ENCODE measurements around the gene INSRR.

DNA sequence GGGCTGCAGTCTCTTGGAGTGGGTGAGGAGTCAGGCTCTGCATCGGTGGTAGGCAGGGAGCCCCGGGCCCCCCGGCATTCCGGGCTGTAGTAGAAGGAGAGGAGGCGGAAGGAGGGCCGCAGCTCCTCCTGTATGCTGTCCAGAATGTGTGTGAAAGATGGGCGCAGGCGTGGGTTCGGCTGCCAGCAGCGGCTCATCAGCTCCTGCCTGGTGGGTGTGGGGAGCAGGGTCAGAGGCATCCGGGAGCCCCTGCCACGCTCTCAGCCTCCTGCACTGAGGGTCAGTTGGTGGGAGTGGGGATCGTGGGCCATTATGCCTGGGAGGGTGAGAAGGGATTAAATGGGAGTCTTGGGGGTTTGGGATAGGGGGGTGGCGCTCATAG lies 18.0 kb downstream of the INSRR start:
- TF ChIP-seq, protein P1, sequence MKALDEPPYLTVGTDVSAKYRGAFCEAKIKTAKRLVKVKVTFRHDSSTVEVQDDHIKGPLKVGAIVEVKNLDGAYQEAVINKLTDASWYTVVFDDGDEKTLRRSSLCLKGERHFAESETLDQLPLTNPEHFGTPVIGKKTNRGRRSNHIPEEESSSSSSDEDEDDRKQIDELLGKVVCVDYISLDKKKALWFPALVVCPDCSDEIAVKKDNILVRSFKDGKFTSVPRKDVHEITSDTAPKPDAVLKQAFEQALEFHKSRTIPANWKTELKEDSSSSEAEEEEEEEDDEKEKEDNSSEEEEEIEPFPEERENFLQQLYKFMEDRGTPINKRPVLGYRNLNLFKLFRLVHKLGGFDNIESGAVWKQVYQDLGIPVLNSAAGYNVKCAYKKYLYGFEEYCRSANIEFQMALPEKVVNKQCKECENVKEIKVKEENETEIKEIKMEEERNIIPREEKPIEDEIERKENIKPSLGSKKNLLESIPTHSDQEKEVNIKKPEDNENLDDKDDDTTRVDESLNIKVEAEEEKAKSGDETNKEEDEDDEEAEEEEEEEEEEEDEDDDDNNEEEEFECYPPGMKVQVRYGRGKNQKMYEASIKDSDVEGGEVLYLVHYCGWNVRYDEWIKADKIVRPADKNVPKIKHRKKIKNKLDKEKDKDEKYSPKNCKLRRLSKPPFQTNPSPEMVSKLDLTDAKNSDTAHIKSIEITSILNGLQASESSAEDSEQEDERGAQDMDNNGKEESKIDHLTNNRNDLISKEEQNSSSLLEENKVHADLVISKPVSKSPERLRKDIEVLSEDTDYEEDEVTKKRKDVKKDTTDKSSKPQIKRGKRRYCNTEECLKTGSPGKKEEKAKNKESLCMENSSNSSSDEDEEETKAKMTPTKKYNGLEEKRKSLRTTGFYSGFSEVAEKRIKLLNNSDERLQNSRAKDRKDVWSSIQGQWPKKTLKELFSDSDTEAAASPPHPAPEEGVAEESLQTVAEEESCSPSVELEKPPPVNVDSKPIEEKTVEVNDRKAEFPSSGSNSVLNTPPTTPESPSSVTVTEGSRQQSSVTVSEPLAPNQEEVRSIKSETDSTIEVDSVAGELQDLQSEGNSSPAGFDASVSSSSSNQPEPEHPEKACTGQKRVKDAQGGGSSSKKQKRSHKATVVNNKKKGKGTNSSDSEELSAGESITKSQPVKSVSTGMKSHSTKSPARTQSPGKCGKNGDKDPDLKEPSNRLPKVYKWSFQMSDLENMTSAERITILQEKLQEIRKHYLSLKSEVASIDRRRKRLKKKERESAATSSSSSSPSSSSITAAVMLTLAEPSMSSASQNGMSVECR (CRISPR knock-in tag; IDR thresholded peaks at IDR 0.05; ENCODE audit: borderline replicate concordance): no peak
- TF ChIP-seq, protein P2, sequence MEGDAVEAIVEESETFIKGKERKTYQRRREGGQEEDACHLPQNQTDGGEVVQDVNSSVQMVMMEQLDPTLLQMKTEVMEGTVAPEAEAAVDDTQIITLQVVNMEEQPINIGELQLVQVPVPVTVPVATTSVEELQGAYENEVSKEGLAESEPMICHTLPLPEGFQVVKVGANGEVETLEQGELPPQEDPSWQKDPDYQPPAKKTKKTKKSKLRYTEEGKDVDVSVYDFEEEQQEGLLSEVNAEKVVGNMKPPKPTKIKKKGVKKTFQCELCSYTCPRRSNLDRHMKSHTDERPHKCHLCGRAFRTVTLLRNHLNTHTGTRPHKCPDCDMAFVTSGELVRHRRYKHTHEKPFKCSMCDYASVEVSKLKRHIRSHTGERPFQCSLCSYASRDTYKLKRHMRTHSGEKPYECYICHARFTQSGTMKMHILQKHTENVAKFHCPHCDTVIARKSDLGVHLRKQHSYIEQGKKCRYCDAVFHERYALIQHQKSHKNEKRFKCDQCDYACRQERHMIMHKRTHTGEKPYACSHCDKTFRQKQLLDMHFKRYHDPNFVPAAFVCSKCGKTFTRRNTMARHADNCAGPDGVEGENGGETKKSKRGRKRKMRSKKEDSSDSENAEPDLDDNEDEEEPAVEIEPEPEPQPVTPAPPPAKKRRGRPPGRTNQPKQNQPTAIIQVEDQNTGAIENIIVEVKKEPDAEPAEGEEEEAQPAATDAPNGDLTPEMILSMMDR (IDR thresholded peaks at IDR 0.05): no peak
- no peak for TF ChIP-seq ZNF121 (CRISPR knock-in tag; IDR thresholded peaks at IDR 0.05)
- TF ChIP-seq, protein P3, sequence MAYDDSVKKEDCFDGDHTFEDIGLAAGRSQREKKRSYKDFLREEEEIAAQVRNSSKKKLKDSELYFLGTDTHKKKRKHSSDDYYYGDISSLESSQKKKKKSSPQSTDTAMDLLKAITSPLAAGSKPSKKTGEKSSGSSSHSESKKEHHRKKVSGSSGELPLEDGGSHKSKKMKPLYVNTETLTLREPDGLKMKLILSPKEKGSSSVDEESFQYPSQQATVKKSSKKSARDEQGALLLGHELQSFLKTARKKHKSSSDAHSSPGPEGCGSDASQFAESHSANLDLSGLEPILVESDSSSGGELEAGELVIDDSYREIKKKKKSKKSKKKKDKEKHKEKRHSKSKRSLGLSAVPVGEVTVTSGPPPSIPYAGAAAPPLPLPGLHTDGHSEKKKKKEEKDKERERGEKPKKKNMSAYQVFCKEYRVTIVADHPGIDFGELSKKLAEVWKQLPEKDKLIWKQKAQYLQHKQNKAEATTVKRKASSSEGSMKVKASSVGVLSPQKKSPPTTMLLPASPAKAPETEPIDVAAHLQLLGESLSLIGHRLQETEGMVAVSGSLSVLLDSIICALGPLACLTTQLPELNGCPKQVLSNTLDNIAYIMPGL (CRISPR knock-in tag; IDR thresholded peaks at IDR 0.05): no peak
- TF ChIP-seq, protein P4, sequence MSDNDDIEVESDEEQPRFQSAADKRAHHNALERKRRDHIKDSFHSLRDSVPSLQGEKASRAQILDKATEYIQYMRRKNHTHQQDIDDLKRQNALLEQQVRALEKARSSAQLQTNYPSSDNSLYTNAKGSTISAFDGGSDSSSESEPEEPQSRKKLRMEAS (CRISPR knock-in tag; IDR thresholded peaks at IDR 0.05): no peak
- TF ChIP-seq, protein P5, sequence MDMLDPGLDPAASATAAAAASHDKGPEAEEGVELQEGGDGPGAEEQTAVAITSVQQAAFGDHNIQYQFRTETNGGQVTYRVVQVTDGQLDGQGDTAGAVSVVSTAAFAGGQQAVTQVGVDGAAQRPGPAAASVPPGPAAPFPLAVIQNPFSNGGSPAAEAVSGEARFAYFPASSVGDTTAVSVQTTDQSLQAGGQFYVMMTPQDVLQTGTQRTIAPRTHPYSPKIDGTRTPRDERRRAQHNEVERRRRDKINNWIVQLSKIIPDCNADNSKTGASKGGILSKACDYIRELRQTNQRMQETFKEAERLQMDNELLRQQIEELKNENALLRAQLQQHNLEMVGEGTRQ (CRISPR knock-in tag; IDR thresholded peaks at IDR 0.05): no peak
